ENCODE results near the gene ASB3.
"Not testable (repeated sequence)": the region's sequence is repeated elsewhere in the genome, so short reads cannot be mapped to it uniquely, and the experiment has no call there.

Gene ASB3

DNA sequence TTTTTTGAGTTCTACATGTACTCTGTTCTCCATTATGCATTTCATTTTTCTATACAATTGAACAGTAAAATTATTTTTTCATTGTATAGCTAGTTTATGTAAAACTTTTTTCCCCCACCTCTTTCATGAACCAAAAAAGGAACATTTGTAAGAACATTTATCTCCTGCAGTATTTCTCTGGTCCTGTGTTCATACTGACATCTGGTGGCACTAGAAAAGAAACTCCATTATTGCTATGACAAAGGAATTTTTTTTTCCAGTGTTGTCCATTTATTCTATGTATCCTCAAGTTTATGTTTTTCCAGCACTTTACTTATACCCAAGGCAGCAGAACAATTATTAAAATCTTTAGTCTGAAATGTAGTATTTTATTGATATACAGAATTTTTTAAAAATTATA lies 46.6 kb downstream of the ASB3 start:
- DNase-seq (ENCODE audit: low spot score) = peak; percentile 12

DNA sequence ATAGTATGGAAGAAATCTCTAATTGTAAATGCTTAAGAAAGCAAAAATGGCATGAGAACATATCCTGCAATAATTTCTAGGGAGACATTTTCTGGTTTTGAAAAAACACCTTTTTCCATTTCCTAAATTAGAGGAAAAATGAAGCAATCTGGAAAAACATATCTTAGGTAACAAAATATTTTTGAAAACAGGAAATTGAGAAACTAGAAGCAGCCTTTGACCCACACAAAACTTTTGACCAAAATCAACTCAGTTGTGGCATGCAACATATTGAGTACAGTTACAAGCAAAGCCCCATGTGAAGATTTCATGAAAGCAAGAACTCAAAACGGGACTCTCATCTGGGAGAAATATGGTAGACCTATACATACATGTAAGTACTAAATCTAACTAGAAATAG lies 47.7 kb downstream of the ASB3 start:
- no peak for DNase-seq (ENCODE audit: low spot score)

DNA sequence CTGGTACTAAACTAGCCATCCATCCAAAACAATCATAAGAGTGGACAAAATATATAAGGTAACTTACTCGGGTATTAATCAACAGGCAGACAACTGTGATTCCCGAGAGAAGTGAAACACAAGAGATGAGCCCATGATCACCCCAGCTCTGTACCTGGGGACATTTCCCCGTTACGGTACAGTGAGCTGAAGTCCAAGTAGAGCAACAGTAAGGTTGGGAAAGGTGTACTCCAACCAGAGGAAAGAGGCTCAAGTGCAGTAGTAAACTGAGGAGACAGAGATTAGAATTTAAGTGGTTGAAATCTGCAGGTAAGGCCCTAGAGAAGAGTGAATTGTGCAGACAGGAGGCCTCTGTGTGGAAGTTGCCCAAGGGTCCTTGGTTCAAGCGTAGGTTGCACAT lies 49.7 kb downstream of the ASB3 start:
- DNase-seq (ENCODE audit: low spot score) = no peak

DNA sequence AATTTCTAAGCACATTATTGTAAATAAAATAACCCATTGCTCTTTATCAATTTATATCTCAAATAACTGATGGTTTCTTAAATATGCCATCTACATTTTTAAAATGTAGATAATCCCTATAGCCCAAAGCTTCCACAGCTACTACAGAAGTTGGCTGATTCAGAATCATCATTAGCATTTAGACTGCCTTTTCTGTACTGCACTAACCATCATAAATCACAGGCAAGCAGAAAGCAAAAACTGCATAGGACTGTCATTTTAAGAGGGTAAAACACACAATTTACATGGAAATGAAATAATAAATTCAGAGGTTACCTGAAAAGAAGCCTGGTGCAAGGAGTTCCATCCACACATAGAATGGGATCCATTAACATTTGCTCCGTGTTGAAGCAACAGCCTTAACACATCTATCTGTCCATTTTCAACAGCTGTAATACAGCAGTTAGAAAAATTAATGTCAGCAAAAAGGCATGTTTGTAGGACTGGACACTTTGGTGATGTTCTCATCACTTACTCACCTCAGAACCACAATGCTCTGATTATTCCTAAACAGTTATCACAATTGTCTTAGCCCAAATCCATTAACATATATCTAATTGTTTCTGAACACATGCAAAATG lies 57.5 kb downstream of the ASB3 start:
- no peak for DNase-seq (ENCODE audit: low spot score)

DNA sequence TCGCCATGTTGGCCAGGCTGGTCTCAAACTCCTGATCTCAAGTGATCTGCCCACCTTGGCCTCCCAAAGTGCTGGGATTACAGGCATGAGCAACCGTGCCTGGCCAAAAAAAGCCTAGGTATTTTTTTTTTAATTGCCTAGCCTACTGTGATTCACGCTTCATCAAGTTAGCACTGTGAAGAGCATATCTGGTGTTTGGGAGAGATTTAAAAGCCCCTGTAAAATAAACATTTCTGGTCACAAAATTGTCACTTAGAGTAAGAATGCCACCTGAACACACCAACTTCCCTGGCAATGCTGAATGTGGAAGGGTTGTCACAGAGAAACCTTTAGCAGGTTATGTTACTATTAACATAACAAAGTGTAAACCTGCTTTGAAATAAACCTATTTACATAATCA lies 58.8 kb downstream of the ASB3 start:
- no peak for DNase-seq (ENCODE audit: low spot score)

DNA sequence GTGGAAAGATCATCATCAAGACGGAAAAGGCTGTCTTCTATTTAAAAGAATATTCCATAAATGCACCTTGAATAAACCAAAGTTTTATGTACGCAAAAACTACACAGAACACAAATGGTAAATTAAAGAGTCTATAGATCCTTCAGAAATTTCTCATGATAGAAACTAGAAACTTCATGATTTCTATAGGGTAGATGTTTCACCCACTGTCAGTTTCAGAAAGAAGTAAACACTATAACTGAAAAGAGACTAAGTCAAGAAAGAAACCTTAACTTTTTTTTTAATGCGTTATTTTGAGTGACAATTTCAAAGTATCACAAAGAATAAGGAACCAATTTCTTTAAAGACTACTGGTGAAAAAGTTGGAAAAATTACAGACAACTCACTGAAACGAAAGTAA lies 61.1 kb downstream of the ASB3 start:
- no peak for DNase-seq (ENCODE audit: low spot score)

DNA sequence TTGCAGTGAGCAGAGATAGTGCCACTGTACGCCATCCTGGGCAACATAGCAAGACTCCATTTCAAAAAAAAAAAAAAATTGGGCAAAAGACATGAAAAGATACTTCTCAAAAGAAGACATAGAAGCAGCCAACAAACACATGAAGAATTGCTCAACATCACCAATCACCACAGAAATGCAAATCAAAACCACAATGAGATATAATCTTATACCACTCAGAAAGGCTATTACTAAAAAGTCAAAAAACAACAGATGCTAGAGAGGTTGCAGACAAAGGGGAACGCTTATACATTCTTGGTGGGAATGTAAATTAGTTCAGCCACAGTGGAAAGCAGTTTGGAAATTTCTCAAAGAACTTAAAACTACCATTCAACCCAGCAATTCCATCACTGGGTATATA lies 62.2 kb downstream of the ASB3 start:
- no peak for DNase-seq (ENCODE audit: low spot score)

DNA sequence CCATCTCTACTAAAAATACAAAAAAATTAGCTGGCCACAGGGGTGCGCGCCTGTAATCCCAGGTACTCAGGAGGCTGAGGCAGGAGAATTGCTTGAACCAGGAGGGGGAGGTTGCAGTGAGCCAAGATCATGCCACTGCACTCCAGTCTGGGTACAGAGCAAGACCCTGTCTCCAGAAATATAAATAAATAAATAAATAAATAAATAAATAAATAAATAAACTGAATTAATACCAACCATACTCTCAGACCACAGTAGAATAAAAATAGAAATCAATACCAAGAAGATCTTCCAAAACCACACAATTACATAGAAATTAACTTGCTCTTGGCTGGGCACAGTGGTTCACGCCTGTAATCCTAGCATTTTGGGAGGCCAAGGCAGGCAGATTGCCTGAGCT lies 65.8 kb downstream of the ASB3 start:
- not testable (repeated sequence) for DNase-seq (ENCODE audit: low spot score)

DNA sequence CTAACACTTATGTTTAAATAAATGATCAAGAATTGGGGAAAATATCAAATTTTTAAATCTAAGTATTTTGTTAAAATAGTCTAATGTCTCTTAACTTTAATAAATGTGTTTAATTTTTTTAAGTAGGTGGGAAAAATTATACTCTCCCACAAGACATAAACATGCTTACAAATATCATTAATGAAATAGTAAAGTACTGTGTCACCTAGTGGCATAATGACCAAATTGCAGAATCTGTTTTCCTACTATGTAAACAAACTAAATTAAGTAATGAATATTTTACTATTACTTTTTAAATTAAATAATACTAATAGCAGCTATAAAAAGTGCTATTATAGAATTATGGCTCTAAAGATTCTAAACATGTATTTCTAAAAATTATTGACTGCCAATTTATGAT lies 71.2 kb downstream of the ASB3 start:
- DNase-seq (ENCODE audit: low spot score) = no peak

DNA sequence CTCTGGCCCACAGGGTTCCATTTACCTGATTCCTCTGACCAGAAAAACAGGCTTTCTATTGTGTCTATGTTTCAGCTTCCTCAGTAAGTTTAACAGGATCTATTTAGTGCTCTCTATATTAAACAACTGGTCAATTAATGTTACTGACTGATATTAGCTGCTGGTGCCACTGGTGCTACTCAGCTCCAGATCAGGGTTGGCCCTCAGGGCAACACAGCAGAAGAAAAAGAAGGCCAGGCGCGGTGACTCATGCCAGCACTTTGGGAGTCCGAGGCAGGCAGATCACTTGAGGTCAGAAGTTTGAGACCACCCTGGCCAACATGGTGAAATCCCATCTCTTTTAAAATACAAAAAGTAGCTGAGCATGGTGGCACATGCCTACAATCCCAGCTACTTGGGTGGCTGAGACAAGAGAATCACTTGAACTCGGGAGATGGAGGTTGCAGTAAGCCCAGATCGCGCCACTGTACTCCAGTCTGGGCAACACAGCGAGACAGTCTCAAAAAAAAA lies 75.4 kb downstream of the ASB3 start:
- no peak for DNase-seq (ENCODE audit: low spot score)

DNA sequence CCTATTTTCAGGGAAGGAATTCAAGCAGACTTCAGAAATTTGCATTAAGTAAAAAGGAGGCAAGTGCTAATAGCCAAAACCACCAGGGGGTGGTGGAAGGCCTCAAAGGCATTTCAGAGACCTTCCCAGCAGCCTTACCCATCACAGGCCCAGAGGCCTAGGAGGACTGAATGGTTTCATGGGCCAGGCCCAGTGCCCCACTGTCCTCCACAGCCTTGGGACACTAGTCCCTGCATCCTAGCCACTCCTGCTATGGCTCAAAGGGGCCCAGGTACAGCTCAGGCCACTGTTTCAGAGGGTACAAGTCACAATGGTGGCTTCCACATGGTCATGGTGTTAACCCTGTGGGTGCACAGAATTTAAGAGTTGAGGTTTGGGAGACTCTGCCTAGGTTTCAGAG lies 77.8 kb downstream of the ASB3 start:
- no peak for DNase-seq (ENCODE audit: low spot score)

DNA sequence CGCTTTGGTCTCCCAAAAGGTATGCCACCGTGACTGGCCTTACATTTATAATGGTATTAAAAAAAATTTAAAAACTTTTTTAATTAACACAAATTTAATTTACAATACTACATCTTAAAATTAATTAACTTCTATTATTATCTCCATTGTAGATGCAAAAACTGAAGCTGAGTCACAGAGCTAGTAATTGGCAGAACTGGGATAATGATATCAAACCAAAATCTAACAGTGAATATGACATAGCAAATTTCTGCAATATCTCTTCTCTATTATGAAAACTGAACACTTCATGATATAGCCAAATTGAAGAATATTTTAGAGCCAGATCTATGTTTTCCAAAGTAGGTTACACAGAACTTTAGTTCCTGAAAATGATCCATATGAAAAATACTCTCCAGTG lies 85.5 kb downstream of the ASB3 start:
- no peak for DNase-seq (ENCODE audit: low spot score)

DNA sequence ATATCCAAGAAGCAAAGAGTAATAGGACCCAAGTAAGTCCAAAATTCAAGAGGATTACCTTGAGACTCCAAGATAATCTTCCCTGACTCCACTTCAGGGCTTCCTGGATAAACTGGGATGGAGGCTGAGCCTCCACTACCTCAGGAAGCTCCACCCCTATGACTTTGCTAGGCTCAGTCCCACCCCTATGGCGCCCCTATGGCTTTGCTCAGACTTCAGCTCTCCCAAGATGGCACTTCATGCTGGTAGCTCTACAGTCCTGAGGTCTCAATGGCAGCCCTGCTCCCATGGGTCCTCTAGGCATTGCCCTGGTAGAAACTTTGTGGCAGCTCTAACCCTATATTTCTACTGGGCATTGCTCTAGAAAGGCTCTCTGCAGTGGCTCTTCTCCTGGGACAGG lies 89.1 kb downstream of the ASB3 start:
- DNase-seq (ENCODE audit: low spot score) = no peak

DNA sequence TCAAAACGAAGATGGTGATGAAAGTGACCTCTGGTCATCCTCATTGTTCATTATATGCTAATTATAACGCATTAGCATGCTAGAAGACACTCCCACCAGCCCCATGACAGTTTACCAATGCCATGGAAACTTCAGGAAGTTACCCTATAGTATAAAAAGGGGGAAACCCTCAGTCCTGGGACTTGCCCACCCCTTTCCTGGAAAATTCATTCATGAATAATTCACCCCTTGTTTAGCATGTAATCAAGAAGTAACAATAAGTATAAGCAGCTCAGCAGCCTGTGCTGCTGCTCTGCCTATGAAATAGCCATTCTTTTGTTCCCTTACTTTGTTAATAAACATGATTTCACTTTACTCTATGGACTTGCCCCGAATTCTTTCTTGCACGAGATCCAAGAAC lies 89.7 kb downstream of the ASB3 start:
- no peak for DNase-seq (ENCODE audit: low spot score)

DNA sequence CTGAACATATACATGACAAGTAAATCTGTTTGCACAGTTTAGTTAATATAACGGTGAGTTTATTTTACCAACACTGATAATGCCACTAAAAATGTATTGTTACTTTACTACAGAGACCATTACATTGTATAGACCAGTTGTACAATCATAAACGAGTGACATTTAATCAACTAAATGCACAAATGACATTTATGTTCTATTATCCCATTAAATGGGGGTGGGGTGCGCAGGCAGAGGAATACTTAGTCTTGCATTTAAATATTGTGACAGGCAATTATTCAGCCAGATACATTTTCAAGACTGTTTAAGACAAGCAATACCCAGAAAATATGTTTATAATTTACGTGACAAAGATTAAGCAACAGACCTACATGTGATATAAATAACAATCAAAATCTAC lies 91.2 kb downstream of the ASB3 start:
- DNase-seq (ENCODE audit: low spot score) = no peak

DNA sequence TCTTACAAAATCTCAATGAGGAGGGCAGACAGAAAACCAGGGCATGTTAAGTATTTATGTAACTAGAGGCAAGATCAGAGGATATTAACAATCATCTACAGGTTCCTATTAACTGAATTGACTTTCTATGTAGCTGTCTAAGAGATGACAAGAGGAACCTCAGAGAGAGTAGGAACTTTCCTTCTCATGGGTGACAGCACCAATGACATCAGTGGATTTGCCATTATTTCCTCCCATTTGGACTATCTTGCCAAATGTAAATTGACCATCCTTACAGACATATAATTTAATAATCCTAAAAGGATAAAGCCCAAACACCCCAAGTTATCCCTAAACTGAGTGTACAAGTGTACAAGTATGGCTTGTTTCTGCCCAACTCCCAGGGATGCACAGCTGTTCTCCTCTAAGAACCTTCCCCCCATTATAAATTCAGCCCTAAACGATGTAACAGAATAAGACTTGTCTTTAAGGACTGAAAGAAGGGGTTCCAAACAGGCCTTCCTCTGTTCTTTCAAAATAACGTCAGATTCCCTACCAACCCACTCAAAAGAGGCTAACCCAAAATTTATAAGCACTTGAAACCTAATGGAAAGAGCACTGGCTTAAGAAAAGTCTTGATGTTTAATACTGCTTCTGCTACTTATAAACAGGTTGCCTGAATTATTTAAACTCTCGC lies 92.5 kb downstream of the ASB3 start:
- DNase-seq (ENCODE audit: low spot score) = no peak

DNA sequence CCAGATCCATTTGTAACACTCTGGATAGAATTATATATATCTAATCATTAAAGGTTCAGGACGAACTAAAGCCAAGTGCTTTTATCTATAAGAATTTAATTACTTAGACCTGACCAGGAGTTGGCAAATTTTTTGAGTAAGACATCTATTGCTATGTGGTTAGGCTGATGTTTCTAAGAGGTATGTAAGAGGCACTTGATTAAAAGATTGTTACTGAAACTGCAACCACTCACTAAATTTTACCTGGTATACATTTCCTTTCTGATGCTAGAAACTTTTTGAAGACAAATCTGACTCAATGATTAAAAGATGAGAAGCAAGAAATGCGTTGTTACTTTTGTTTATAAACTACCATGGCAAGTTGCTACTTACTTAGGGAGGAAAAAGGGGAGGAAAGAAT lies 95.9 kb downstream of the ASB3 start:
- no peak for DNase-seq (ENCODE audit: low spot score)

DNA sequence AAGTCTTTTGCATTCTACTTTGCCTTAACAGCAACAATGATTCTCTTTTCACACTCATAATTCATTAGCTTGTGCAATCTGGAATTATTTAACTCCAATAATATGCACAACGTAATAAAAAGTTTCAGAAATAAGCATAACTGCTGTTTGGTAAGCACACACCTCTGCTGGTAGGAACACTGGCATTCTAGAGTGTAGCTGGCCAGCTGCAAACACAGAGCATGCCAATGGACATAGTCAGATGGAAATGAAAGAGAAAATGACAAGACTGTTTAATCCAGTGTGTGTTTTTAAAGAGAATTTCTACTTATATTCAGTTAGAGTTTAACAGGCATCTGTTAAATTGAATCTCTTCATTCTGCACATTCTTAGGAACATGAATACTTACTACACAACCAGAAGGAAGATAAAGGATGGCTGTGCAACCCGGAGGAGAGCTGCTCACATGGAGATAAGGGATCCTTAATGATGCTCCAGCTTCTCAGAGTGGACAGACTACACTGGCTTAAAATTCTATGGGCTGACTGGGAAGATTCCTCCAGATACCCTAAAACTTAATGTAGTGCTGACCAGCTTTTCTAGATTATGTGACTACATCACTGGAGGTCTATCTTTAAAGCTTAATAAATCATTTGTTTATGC lies 113.8 kb downstream of the ASB3 start:
- no peak for DNase-seq (ENCODE audit: low spot score)

DNA sequence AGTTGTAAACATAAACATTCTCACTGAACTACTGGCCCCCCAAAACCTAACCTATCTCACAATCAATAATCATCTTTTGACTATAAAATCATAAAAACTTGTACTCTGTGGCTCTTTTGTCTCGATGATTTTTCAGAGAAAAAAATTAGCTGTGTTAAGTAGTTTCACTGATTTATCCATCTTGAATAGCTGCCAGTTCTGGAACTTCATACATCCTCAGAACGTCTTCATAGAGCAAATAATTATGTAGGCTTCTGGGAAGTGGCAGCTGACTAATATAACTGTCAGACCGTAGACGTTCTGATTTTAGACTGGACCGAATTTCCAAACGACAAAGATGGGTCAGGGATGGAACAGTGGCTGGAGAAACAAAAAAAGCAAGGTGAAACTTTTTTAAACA lies 116.4 kb downstream of the ASB3 start:
- no peak for DNase-seq (ENCODE audit: low spot score)

DNA sequence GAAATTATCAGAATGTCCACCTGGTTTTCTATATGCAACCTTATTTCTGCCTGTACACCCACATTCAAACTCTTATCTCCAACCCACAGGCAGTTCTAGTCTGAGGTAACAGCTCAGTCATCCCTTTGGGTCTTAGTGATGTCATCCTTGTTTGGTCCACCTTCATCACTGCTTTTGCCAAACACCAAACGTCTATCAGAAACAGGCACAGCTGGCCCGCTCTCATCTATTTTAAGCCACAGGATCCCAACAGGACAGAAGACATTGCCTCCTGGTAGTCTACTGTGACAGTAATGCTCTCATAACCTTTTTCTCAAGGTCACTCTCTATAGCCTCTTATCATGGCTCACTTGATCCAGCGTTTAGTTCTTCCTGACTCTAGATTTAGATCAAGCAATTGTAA lies 118.1 kb downstream of the ASB3 start:
- DNase-seq (ENCODE audit: low spot score) = no peak

DNA sequence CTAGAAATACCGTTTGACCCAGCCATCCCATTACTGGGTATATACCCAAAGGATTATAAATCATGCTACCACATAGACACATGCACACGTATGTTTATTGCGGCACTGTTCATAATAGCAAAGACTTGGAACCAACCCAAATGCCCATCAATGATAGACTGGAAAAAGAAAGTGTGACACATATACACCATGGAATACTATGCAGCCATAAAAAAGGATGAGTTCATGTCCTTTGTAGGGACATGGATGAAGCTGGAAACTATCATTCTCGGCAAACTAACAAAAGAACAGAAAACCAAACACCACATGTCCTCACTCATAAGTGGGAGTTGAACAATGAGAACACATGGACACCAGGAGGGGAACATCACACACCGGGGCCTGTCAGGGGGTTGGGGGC lies 119.6 kb downstream of the ASB3 start:
- DNase-seq (ENCODE audit: low spot score) = not testable (repeated sequence)

DNA sequence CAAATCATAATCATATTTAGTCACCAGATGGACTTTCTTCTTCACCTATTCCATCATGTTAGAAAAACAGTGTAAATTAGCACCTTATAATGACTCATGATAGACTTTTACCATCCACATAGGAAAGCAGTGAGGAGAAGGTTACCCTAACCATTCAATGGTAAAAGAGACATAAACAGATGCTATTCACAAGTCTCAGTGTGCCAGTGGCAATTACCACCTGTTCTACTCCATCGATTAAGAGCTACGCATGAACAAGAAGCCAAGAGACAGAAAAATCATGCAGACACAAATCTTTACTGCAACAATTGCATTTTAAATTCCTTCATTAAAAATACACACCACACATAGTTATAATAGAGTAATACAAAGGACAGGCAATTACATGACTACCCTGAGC lies 125.9 kb downstream of the ASB3 start:
- DNase-seq (ENCODE audit: low spot score) = no peak

DNA sequence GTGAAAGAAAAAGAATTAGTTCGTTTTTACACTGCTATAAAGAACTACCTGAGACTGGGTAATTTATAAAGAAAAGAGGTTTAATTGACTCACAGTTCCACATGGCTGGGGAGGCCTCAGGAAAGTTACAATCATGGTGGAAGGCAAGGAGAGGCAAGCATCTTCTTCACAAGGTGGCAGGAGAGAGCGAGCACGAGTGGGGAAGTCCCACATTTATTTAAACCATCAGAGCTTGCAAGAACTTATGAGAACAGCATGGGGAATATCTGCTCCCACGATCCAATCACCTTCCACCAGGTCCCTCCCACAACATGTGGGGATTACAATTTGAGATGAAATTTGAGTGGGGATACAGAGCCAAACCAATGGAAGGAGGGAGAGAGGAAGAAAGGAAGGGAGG lies 128.3 kb downstream of the ASB3 start:
- DNase-seq (ENCODE audit: low spot score) = not testable (repeated sequence)

DNA sequence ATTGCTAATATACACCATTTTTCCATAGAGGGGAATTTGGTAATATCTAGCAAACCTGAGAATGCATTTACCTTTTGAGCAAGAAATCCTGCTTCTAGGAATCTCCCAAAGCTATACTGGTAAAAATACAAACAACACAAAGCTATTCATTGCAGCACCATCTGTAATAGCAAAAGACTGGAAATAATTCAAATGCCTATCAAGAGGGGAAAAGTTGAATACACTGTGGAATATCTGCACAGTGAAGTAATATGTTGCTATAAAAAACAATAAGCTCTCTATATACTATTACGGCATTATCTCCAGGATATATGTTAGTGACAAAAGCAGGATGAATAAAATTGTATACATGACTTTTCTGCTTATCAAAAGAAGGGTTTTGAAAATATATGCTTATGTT lies 131.5 kb downstream of the ASB3 start:
- DNase-seq (ENCODE audit: low spot score) = no peak
